Cardiac fibroblast (primary cell): ENCODE data around the gene EFCAB12.
"Not testable (repeated sequence)": the region's sequence is repeated elsewhere in the genome, so short reads cannot be mapped to it uniquely, and the experiment has no call there.

ENCODE experiments used
- DNase-seq, 2 donors: peaks; one replicate each; pipeline versions ENCODE4 v3.0.0 to v3.0.0-alpha.2; 2010; ENCODE audit warnings: low read depth in 2 of 2
- H3K4me3 ChIP-seq, 2 donors: replicated peaks in 1 of 2; 1 replicate in 1 of 2; 2 replicates in 1 of 2; pipeline ENCODE4 v1.5.1; 2011; ENCODE audit warnings: low read depth in 2 of 2, low read length in 2 of 2, mild to moderate bottlenecking in 2 of 2, moderate library complexity in 1 of 2
- CTCF ChIP-seq: IDR thresholded peaks from one replicate; pipeline ENCODE4 v1.5.1; 2011; ENCODE audit warnings: low read depth, mild to moderate bottlenecking, low read length, inconsistent platforms

EFCAB12 gene

GRCh38 chr3:129369711-129370110 lies 58.7 kb downstream of the EFCAB12 start:
- TF ChIP-seq CTCF, result no peak
- H3K4me3 ChIP-seq, result no peak overlapping the region
- no peak for DNase-seq

GRCh38 chr3:129367821-129368220 lies 60.6 kb downstream of the EFCAB12 start:
- H3K4me3 ChIP-seq, result no peak overlapping the region
- no peak for DNase-seq
- no peak for TF ChIP-seq CTCF

GRCh38 chr3:129366312-129366831 lies 62.1 kb downstream of the EFCAB12 start:
- no peak for DNase-seq
- TF ChIP-seq CTCF, result no peak
- no peak overlapping the region for H3K4me3 ChIP-seq

- TF ChIP-seq CTCF, result no peak
- DNase-seq, result no peak
- no peak overlapping the region for H3K4me3 ChIP-seq
These were observed 62.9 kb downstream of the EFCAB12 start for GRCh38 chr3:129365296-129366136.

- not testable (repeated sequence) for H3K4me3 ChIP-seq, DNase-seq
These were observed 63.6 kb downstream of the EFCAB12 start for GRCh38 chr3:129364811-129365210.

- not testable (repeated sequence) for H3K4me3 ChIP-seq, DNase-seq
These were observed 65.1 kb downstream of the EFCAB12 start for GRCh38 chr3:129363356-129363755.

GRCh38 chr3:129360705-129361460 lies 67.6 kb downstream of the EFCAB12 start:
- no peak for TF ChIP-seq CTCF
- DNase-seq, result peak; percentile 29 to 41
- H3K4me3 ChIP-seq, result no peak overlapping the region
